Neural progenitor cell (in vitro differentiated cells): ENCODE measurements around the gene ALDH1L1.

Source experiments
- CTCF ChIP-seq: fragments of 200-600 bp; sonication (generic); IDR thresholded peaks from 2 replicates; pipeline ENCODE4 v1.5.1; 2017; ENCODE audit warnings: antibody characterized with exemption, mild to moderate bottlenecking
- EZH2 ChIP-seq: fragments of 200-600 bp; sonication (generic); IDR thresholded peaks from 2 replicates; pipeline ENCODE4 v1.6.1; 2017; ENCODE audit warnings: antibody characterized with exemption, mild to moderate bottlenecking, moderate library complexity

- TF ChIP-seq CTCF: no peak
- TF ChIP-seq EZH2: no peak
These were observed 33.0 kb downstream of the ALDH1L1 start for GRCh38 chr3:126147147-126147931.
